Nephron progenitor cell (in vitro differentiated cells): Measurements from ENCODE around the gene SND1.

Source experiments
- DNase-seq: peaks from one replicate; pipeline ENCODE4 v3.0.0; 2021
- H3K27ac Mint-ChIP-seq: 2 replicates; pipeline ENCODE4 v1.8.0; 2021; ENCODE audit warnings: mild to moderate bottlenecking, moderate library complexity, mixed read lengths
- H3K27me3 Mint-ChIP-seq: 2 replicates; pipeline ENCODE4 v1.8.0; 2021; ENCODE audit warnings: mild to moderate bottlenecking, low read depth, mixed read lengths; ENCODE audit not compliant: poor library complexity
- H3K36me3 Mint-ChIP-seq: 2 replicates; pipeline ENCODE4 v1.8.0; 2021; ENCODE audit warnings: low read depth, mixed read lengths
- H3K4me1 Mint-ChIP-seq: 2 replicates; pipeline ENCODE4 v1.8.0; 2021; ENCODE audit warnings: mixed read lengths
- H3K4me3 Mint-ChIP-seq: 2 replicates; pipeline ENCODE4 v1.8.0; 2021; ENCODE audit warnings: mild to moderate bottlenecking, moderate library complexity, mixed read lengths
- H3K9me3 Mint-ChIP-seq: 2 replicates; pipeline ENCODE4 v1.8.0; 2021; ENCODE audit warnings: mild to moderate bottlenecking, moderate library complexity, mixed read lengths
- TF ChIP-seq, protein P1 (sequence below): fragments of 200-600 bp; sonication (generic); IDR thresholded peaks from 2 replicates; pipeline ENCODE4 v1.5.0; 2021; ENCODE audit warnings: antibody characterized with exemption

The SND1 gene

DNA sequence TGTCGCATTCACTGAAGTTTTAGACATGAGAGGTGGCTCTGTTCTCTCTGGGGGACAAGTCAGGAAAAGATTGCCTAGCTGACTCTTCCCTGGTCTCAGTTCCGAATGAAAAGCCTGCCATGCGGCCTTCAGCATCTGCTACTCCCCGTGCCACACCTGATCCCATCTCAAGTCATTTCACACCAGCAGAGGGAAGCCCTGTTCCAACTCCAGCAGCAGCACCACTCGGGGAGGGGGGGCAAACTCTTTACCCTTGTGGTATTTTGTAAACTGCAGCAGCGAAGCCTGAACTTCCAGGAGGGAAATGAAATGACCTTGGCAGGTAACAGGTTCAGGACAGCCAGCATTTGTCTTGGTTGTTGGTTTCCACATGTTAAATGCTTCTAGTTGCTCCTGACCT is 365.5 kb downstream of the SND1 start:
- TF ChIP-seq, protein P1, sequence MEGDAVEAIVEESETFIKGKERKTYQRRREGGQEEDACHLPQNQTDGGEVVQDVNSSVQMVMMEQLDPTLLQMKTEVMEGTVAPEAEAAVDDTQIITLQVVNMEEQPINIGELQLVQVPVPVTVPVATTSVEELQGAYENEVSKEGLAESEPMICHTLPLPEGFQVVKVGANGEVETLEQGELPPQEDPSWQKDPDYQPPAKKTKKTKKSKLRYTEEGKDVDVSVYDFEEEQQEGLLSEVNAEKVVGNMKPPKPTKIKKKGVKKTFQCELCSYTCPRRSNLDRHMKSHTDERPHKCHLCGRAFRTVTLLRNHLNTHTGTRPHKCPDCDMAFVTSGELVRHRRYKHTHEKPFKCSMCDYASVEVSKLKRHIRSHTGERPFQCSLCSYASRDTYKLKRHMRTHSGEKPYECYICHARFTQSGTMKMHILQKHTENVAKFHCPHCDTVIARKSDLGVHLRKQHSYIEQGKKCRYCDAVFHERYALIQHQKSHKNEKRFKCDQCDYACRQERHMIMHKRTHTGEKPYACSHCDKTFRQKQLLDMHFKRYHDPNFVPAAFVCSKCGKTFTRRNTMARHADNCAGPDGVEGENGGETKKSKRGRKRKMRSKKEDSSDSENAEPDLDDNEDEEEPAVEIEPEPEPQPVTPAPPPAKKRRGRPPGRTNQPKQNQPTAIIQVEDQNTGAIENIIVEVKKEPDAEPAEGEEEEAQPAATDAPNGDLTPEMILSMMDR, result no peak

DNA sequence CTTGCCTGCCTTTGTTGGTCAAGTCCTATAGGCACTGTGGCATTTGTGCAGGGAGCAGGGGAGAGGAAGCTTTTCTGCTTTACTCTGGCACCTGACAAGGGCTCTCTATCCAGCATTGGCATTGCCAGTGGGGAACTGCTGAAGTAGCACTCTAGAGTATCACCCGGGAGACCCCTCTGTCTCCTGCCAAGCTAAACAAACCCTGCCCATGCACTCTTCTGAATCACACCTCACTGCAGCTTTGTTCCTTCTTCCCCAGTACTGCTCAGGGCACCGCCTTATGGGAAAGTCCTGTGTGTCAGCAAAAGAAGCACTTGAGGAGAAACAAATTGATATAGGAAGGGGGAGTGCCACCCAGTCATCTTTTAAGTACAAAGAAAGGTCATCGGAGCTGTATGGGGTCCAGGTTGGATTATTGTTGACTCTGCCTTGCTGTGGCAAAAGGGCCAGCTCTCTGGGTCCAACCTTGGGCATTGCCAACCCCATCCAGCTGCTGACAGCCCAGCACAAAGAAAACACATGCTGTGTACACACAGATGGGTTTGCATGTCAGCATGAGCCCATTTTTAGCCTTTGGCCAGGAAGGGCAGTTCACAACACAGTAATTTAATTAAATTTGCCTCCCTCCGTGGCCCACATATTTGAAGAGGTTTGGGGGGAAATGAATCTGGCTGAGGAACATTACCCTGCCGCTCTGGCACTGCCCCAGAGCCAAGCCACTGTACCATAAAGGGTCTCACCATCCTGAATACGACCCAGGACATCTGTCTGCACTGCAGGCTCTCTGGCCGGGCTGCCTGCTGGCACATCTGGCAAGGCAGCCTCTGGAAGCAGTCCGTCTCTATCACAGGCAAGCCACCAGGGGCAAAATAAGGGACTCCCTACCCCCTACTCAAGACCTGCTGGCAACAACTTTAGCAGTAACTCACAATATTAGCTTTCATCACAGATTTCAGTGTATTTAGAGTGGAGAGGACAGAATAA is 366.2 kb downstream of the SND1 start:
- no peaks in the 10 kb centered on the region for H3K9me3 Mint-ChIP-seq
- H3K4me3 Mint-ChIP-seq, result no peak overlapping the region
- peaks cover 41% of the 10 kb centered on the region for H3K4me1 Mint-ChIP-seq
- H3K36me3 Mint-ChIP-seq, result peaks cover 10% of the 10 kb centered on the region
- TF ChIP-seq, protein P1, result no peak
- H3K27me3 Mint-ChIP-seq, result no peaks in the 10 kb centered on the region
- no peak for DNase-seq
- H3K27ac Mint-ChIP-seq, result peak overlapping the region; percentile 19

More for the DNA sequence above, 365.5 kb downstream of the SND1 start:
- no peak for DNase-seq
- H3K4me1 Mint-ChIP-seq, result peaks cover 34% of the 10 kb centered on the region
- no peak overlapping the region for H3K27ac Mint-ChIP-seq
- H3K36me3 Mint-ChIP-seq, result peaks cover 10% of the 10 kb centered on the region
- no peak overlapping the region for H3K4me3 Mint-ChIP-seq
- H3K9me3 Mint-ChIP-seq, result no peaks in the 10 kb centered on the region
- H3K27me3 Mint-ChIP-seq, result peaks cover 3% of the 10 kb centered on the region

DNA sequence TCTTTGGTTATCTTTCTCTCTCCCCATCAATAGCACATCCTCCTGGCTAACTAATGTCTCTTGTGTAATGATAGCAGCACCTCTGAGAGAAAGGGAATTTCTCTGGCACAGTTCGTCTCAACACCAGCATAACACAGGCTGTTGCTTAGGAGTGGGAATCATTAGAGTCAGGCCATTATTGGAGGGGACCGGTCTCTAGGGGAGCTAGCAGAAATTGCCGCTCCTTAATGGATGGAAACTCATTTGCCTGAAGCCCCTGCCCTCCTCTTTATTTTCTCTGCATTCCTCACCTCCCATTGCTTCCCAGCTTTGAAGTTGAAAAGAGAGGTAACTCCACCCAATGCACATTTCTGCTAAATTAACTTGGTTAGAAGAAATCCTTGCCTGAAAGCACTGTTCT is 367.3 kb downstream of the SND1 start:
- Mint-ChIP-seq H3K4me3 (no peak overlapping the region), H3K27me3 (no peaks in the 10 kb centered on the region), H3K36me3 (peaks cover 10% of the 10 kb centered on the region), H3K9me3 (no peaks in the 10 kb centered on the region), H3K4me1 (peaks cover 51% of the 10 kb centered on the region), H3K27ac (peak overlapping the region; percentile 57)
- TF ChIP-seq, protein P1, result no peak
- no peak for DNase-seq

GRCh38 chr7:128020159-128020558 is 368.2 kb downstream of the SND1 start:
- Mint-ChIP-seq H3K36me3 (peaks cover 10% of the 10 kb centered on the region), H3K4me3 (no peak overlapping the region), H3K9me3 (no peaks in the 10 kb centered on the region), H3K4me1 (peaks cover 51% of the 10 kb centered on the region), H3K27ac (no peak overlapping the region), H3K27me3 (no peaks in the 10 kb centered on the region)
- TF ChIP-seq, protein P1, result peak; percentile 20
- no peak for DNase-seq

DNA sequence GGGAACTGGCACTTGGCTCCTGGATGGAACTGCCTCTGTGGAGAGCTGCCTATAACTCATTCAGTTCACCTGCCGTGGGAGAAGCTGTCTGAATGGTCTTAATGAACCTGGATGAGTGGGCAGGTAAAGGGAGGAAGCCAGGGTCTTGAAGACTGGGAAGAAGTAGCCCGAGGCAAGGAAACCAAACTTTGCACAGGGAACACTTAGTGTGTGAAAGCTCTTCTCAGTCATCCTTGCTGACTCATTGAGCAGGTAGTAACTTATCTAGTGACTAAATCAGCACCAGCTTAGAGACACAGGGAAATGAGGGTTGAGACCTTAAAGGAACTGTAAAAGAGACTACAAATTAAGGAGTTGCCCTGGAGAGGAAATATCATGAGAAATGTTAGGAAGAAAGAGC is 369.4 kb downstream of the SND1 start:
- TF ChIP-seq, protein P1, result no peak
- Mint-ChIP-seq H3K4me3 (no peak overlapping the region), H3K4me1 (peaks cover 62% of the 10 kb centered on the region), H3K27me3 (no peaks in the 10 kb centered on the region), H3K27ac (peak overlapping the region; percentile 40), H3K36me3 (peaks cover 10% of the 10 kb centered on the region), H3K9me3 (no peaks in the 10 kb centered on the region)
- DNase-seq, result no peak
